Activated naive CD8-positive, alpha-beta T cell treated with anti-CD3 and anti-CD28 coated beads for 36 hours (primary cell): ENCODE data around the gene KRT81. TPM values are rescaled to one million over a fixed set of nuclear protein-coding genes. Genes with fewer than 3 reads are reported as not detected.
"Not testable (repeated sequence)": the region's sequence is repeated elsewhere in the genome, so short reads cannot be mapped to it uniquely, and the experiment has no call there.

Experiments used
- DNase-seq: peaks from one replicate; pipeline ENCODE4 v3.0.0; 2021
- H3K27ac Mint-ChIP-seq: one replicate; pipeline ENCODE4 v1.8.0; 2022; ENCODE audit warnings: mild to moderate bottlenecking, moderate library complexity, mixed read lengths
- H3K27me3 Mint-ChIP-seq: one replicate; pipeline ENCODE4 v1.8.0; 2022; ENCODE audit warnings: mild to moderate bottlenecking, mixed read lengths
- H3K36me3 Mint-ChIP-seq: one replicate; pipeline ENCODE4 v1.8.0; 2021; ENCODE audit warnings: mild to moderate bottlenecking, mixed read lengths
- H3K4me1 Mint-ChIP-seq: one replicate; pipeline ENCODE4 v1.8.0; 2021; ENCODE audit warnings: mixed read lengths
- H3K4me3 Mint-ChIP-seq: one replicate; pipeline ENCODE4 v1.8.0; 2022; ENCODE audit warnings: mild to moderate bottlenecking, moderate library complexity, mixed read lengths
- H3K9me3 Mint-ChIP-seq: one replicate; pipeline ENCODE4 v1.8.0; 2022; ENCODE audit warnings: mixed read lengths
- total RNA-seq, 2 experiments: library from RNA; stranded (reverse); gene quantifications; one replicate each; pipeline ENCODE4 v1.2.3, GENCODE V29; 2021

Gene KRT81
- total RNA-seq, 2 experiments from 2014 or later = not detected

GRCh38 chr12:52241205-52241842, 50.0 kb downstream of the KRT81 start:
- Mint-ChIP-seq H3K4me1 (peaks cover 24% of the 10 kb centered on the region), H3K27me3 (no peaks in the 10 kb centered on the region), H3K4me3 (no peak overlapping the region), H3K27ac (no peak overlapping the region), H3K36me3 (no peaks in the 10 kb centered on the region), H3K9me3 (no peaks in the 10 kb centered on the region)
- no peak for DNase-seq

- not testable (repeated sequence) for DNase-seq, H3K4me3 Mint-ChIP-seq, H3K9me3 Mint-ChIP-seq, H3K27ac Mint-ChIP-seq, H3K36me3 Mint-ChIP-seq, H3K27me3 Mint-ChIP-seq
- peaks cover 19% of the 10 kb centered on the region for H3K4me1 Mint-ChIP-seq
These were observed 51.1 kb downstream of the KRT81 start for GRCh38 chr12:52240247-52240646.

GRCh38 chr12:52239767-52240166, 51.6 kb downstream of the KRT81 start:
- H3K36me3 Mint-ChIP-seq = no peaks in the 10 kb centered on the region

GRCh38 chr12:52238916-52239646, 52.3 kb downstream of the KRT81 start:
- Mint-ChIP-seq H3K4me3 (no peak overlapping the region), H3K27ac (no peak overlapping the region), H3K27me3 (peaks cover 13% of the 10 kb centered on the region), H3K9me3 (no peaks in the 10 kb centered on the region), H3K36me3 (no peaks in the 10 kb centered on the region), H3K4me1 (peaks cover 12% of the 10 kb centered on the region)
- DNase-seq = no peak

More at GRCh38 chr12:52239767-52240166, 51.6 kb downstream of the KRT81 start:
- H3K27ac Mint-ChIP-seq = no peak overlapping the region
- no peak overlapping the region for H3K4me3 Mint-ChIP-seq
- DNase-seq = no peak
- H3K4me1 Mint-ChIP-seq = peaks cover 18% of the 10 kb centered on the region
- peaks cover 6% of the 10 kb centered on the region for H3K27me3 Mint-ChIP-seq
- H3K9me3 Mint-ChIP-seq = no peaks in the 10 kb centered on the region

GRCh38 chr12:52238207-52238840, 53.0 kb downstream of the KRT81 start:
- Mint-ChIP-seq H3K4me1 (peaks cover 5% of the 10 kb centered on the region), H3K9me3 (no peaks in the 10 kb centered on the region), H3K4me3 (no peak overlapping the region), H3K36me3 (no peaks in the 10 kb centered on the region), H3K27ac (no peak overlapping the region), H3K27me3 (peaks cover 19% of the 10 kb centered on the region)
- DNase-seq = no peak

GRCh38 chr12:52236386-52237050, 54.8 kb downstream of the KRT81 start:
- no peaks in the 10 kb centered on the region for H3K36me3 Mint-ChIP-seq
- H3K9me3 Mint-ChIP-seq = no peaks in the 10 kb centered on the region
- DNase-seq = no peak
- peaks cover 32% of the 10 kb centered on the region for H3K27me3 Mint-ChIP-seq
- no peak overlapping the region for H3K27ac Mint-ChIP-seq
- no peak overlapping the region for H3K4me3 Mint-ChIP-seq
- H3K4me1 Mint-ChIP-seq = peaks cover 2% of the 10 kb centered on the region

Other genes starting within 250 kb of the KRT81 start
- gene NR4A1, start 240.1 kb downstream of the KRT81 start, total RNA-seq = 10 to 100 TPM; 88.0 to 92.6 TPM
- gene ATG101, start 221.6 kb downstream of the KRT81 start, total RNA-seq = 10 to 100 TPM; 39.8 to 41.2 TPM
- not detected for gene SMIM41, start 211.8 kb downstream of the KRT81 start, total RNA-seq
- not detected for gene KRT80, start 99.5 kb downstream of the KRT81 start, total RNA-seq
- gene KRT7, start 58.3 kb downstream of the KRT81 start, total RNA-seq = 1 to 10 TPM; 2.4 to 6.5 TPM
- gene KRT86, start 16.9 kb downstream of the KRT81 start, total RNA-seq = not detected
- not detected for gene KRT83, start 29.9 kb upstream of the KRT81 start, total RNA-seq
- gene KRT85, start 75.9 kb upstream of the KRT81 start, total RNA-seq = not detected
- gene KRT84, start 94.1 kb upstream of the KRT81 start, total RNA-seq = not detected
- not detected for gene KRT82, start 114.8 kb upstream of the KRT81 start, total RNA-seq
- gene KRT75, start 142.8 kb upstream of the KRT81 start, total RNA-seq = not detected
- gene KRT6B, start 160.6 kb upstream of the KRT81 start, total RNA-seq = not detected
- gene KRT6C, start 182.3 kb upstream of the KRT81 start, total RNA-seq = not detected
- not detected for gene KRT6A, start 201.7 kb upstream of the KRT81 start, total RNA-seq
- not detected for gene KRT5, start 228.9 kb upstream of the KRT81 start, total RNA-seq